Renal cortex interstitium (tissue), 11 donors: ENCODE data around the gene SSNA1. TPM values are rescaled to one million over a fixed set of nuclear protein-coding genes. Genes with fewer than 3 reads are reported as not detected.

Source experiments
- DNase-seq, 11 donors: peaks; one replicate each; pipeline ENCODE4 v3.0.0-alpha.2; 2013; ENCODE audit warnings: low read depth in 9 of 11, low spot score in 4 of 11; ENCODE audit errors: extremely low read depth in 1 of 11
- polyA plus RNA-seq, 3 donors: library from polyadenylated mRNA; unstranded; fragments of 120-200 nt; gene quantifications; one replicate each; pipeline ENCODE4 v1.2.1, GENCODE V29; 2013; ENCODE audit not compliant: insufficient read length in 3 of 3

Gene SSNA1
- polyA plus RNA-seq, 3 donors: 36.9 to 62.9 (median 49.8) TPM

- DNase-seq: no peak
Measured at GRCh38 chr9:137163365-137163715, 25.1 kb upstream of the SSNA1 start.

- DNase-seq: no peak
Measured at GRCh38 chr9:137163805-137164204, 24.7 kb upstream of the SSNA1 start.

DNA sequence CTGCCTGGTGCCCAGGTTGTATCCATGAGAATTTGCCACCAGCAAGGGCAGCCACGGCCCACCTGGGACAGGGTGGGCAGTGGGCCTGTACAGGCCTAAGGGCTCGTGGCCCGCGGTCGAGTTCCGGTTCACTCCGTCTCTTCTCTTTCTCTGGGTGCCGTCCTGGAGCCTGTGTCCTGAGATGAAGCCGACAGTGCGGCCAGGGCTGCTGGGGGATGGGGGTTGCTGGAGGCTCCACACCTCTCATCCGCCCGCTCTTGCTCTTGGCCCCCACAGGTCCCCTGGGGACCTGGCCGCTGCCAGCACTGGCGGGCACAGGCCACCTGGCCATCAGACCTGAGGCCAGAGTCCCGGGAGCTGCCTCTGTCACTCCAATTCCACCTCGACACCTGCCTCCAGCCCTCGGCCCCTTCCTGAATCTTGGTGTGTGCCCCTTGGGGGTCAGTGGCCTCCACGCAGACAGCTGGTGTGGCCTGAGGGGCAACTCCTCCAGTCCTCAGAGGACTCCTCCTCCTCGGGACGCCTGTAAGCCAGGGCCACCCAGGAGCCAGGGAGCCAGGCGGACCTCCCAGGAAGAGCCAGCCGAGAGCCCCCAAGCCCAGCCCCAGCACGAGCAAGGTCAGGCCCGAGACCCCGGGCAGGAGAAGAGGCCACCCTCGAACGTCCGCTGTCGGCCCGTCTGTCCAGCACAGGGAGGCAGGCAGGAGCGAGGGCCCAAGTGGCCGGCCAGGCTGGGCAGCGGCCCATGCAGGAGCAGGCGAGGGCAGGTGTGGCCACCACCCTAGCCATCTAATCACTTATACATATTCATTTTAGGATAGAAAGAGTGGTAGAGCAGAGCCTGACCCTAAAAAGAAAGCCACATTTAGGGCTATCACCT, 23.9 kb upstream of the SSNA1 start:
- no peak for DNase-seq

DNA sequence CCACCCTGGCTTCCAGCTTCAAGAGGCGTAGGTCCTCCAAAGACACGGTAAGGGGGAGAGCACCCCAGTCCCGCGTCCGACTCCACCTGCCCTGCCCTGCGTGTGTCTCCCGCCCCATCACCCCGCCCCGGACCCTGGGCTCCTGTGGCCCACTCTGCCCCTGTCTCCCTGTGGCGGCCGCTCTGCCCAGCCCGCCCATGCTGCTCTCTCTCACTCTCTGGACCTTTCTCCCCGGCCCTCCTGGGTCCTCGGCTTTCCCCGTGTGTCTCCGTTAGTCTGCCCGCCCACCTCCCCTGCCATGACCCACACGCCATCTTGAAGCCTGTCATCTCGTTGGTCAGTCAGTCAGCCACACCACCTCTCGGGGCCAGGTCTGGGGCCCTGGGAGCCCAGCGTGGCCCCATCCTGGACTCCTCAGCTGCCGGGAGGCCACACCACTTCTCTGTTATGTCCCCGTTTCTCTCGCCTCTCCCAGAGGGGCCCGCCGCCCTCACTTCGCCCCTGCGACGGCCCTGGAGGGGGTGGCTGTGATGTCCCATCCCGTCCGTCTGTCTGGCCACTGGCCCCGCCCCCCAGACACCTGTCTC, 23.1 kb upstream of the SSNA1 start:
- no peak for DNase-seq

DNA sequence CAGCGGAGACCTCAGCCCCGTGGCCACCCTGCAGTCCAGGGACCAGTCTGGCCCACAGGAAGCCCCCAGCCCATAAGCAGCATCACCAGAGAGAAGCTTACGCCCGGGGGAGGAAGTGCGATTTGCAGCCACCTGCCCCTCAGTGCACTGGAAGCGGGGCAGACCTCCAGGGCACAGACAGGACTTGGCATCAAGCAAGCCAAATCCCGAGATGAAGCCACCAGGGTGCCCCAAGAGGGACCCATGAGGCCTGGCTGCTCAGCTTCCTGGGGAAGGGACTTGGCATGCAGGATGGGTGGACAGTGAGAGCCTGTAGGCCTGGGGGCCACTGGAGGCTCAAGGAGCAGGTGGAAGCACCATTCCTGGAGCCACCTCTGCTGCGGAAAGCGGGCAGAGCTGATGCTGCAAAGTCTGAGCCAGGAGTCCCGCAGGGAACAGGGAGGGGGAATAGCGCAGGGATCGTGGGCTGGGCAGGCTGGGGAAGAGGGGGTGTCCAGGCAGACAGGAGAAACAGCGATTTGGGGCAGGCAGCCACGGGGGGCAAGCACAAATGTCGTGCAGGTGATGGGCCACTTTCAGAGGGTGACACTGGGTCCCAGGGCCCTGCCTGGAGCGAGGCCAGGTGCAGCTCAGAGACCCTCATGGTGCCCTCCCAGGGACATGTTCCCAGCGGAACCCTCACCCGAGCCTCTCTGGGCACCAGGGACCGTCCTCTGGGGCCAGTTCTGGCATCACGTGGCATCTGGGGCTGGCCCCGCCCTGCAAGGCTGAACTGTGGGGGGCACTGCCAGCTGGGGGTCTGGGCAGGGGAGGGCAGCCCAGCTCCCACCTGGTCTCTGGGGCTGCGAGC, 21.9 kb upstream of the SSNA1 start:
- DNase-seq: no peak

DNA sequence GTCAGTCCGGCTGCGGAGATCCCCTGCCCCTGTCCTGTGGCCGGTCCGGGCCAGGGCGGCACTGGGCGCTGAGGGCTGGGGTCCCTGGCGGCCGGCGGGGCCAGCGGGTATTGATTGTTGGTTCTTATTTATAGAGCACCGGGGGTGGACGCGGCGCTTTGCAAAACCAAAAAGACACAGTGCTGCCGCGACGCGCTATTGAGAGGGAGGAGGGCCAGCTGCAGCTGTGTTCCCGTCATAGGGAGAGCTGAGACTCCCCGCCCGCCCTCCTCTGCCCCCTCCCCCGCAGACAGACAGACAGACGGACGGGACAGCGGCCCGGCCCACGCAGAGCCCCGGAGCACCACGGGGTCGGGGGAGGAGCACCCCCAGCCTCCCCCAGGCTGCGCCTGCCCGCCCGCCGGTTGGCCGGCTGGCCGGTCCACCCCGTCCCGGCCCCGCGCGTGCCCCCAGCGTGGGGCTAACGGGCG, 21.2 kb upstream of the SSNA1 start:
- no peak for DNase-seq

GRCh38 chr9:137167747-137168572, 20.5 kb upstream of the SSNA1 start:
- peak in 1 of 11 donors; percentile 21 for DNase-seq

GRCh38 chr9:137168573-137168903, 19.9 kb upstream of the SSNA1 start:
- no peak for DNase-seq

GRCh38 chr9:137168904-137169856, 19.3 kb upstream of the SSNA1 start:
- peak in 8 of 11 donors; percentile 18 to 39 (median 36) for DNase-seq

DNA sequence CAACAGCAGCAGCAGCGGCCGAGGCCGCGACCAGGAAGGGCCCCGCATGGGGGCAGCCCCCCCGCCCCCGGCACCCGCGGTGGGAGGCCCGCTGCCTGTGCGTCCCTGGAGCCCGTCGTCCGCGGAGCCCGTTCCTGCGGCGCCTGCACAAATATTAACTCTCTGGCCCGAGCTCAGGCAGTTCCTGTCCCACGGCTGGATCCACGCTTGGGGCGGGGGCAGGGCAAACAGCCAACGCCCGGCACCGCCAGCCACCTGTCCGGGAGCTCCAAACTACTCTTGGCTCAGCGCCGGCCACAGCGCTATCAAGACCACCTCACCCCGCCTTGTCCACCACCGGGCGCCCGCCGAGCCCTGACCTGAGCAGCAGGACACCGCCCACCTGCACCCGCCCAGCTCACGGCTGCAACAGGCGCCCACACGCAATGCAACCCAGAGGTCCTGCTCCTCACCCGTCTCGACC, 18.5 kb upstream of the SSNA1 start, which contains the start of gene LRRC26:
Gene LRRC26, minus strand, starts transcription at position 156 of the 463 bp plus-strand sequence. Its CDS starts 108 bp downstream, at position 48.
- no peak for DNase-seq

- no peak for DNase-seq
Measured at GRCh38 chr9:137170486-137171148, 17.9 kb upstream of the SSNA1 start.

DNA sequence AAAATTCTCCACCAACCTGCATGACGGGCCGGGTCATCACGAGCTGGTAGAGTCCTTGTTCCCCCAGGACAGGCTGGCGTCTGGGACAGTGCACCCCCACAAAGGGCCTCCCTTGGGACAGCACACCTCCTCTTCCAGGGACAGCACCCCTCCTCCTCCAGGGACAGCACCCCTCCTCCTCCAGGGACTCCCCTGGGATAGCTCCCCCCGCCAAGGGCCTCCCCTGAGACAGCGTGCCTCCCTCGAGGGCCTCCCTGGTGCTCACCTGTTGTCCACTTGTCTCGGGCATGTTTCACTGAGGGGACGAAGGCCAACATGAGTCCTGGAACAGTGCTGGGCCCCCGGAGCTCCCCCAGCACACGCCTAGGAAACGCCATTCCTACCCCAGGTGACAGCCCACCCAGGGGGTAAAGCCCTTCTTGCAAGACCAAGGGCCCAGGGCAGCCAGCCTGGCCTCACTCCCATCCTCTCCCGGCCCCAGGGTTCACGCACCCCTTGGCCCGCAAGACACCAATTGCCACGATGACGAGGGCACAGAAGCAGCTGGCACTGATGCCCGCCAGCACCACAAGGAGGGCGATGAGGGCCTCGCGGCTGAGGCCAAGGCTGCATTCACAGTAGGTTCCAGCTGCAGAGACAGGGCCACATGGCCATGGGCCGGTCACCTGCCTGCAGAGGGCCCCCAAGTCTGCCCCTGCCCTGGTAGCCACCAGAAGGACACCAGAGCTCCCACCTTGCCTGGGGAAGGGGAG, 17.2 kb upstream of the SSNA1 start:
- DNase-seq: no peak

DNA sequence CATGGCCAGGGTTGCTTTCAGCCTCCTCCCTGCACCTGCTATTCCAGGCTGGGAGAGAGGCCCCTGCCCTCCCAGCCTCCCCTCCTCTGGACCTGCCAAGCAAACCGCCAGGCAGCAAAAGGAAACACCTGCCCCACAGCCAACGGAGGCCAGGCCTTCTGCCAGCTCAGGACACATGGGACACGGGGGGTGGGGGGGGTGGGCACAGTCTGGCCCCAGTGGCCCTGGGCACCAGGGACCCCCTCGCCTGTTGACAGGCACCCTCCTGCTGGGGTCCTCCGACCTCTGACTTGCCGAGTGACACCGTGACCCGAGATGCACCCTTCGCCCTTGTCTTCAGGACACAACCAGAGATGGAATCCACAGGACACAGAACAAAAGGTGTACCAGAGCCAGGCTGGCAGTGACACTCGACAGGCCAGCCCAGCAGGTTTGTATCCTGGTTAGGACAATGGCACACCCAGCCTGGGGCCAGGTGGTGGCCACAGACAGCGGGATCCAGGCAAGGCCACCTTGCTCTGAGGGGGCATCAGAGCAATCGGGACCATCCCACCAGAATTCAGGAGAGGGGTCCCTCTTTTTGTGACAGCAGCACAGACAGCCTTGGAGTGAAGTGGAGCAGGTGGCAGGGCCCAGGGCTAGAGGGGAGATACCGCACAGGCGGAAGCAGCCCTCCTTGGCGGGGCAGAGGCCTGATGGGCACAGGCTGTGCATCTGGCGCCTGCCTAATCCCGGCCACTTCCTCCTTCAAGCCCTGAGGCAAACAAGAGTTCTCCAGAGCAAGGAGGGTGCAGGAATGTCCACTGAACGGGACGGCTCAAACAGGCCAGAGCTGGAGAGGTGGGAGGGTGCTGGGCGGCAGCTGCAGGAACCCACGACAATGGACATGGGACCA, 15.3 kb upstream of the SSNA1 start:
- DNase-seq: no peak

DNA sequence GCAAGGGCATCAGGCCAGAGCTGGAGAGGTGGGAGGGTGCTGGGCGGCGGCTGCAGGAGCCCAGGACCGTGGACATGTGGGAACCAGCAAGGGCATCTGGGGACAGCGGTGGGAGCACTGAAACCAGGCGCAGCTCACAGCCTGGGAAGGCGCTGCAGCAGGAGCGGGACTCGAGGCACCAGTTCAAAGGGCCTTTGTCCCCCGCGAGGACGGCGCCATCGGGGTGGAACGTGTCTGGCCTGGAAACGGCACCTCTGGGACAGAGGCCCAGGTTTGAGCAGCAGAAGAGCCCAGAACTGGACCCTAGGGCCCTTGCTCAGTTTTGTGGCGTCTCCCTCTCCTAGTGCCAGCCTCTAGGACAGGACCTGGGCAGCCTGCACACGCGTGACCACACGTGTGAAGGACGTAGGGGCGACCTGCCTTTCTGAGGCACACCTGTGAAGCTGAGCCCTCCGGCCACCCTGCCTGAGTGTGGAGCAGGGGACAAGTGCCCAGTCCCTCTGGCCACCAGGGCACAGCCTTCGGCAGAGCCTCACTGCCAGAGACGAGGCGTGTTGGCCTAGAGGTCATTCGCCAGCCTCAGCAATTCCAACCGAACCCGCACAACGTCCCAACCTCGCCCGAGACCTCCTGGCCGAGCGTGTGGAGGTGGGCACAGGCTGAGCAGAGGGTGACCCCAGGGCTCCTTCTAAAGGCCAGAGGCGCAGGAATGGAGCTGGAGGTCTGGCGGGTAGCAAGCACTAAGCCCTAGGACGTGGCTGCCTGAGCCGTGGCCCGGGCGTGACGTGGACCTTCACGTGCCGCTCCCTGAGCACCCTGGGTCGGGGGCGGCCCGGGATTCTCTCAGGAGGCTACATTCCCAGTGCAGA, 14.4 kb upstream of the SSNA1 start:
- no peak for DNase-seq
